H1 (cell line): ENCODE results near the gene ACTL8.

ENCODE experiments used
- ASH2L ChIP-seq: fragments of 200-600, 300-600 bp; sonication (generic); IDR thresholded peaks from one replicate; pipeline ENCODE4 v1.7.1; 2017; ENCODE audit warnings: low read length
- CREB1 ChIP-seq: IDR thresholded peaks from 2 replicates; pipeline ENCODE4 v1.6.1; 2012; ENCODE audit warnings: inconsistent platforms
- EP300 ChIP-seq, 2 experiments: IDR thresholded peaks; 1 replicate in 1 of 2; 2 replicates in 1 of 2; pipeline ENCODE4 v1.6.1; 2011 to 2012; ENCODE audit warnings: low read depth in 2 of 2, low read length in 2 of 2, mild to moderate bottlenecking in 2 of 2, borderline replicate concordance in 1 of 2, inconsistent platforms in 1 of 2, moderate library complexity in 1 of 2
- EZH2 ChIP-seq: fragments of 200-600 bp; sonication (generic); IDR thresholded peaks from 2 replicates; pipeline ENCODE4 v1.7.1; 2012; ENCODE audit warnings: low read depth, mild to moderate bottlenecking, moderate library complexity, low read length, inconsistent platforms; ENCODE audit not compliant: severe bottlenecking
- POLR2AphosphoS5 ChIP-seq: IDR thresholded peaks from 2 replicates; pipeline ENCODE4 v1.6.1; 2011; ENCODE audit warnings: low read depth, low read length
- TCF12 ChIP-seq: IDR thresholded peaks from 2 replicates; pipeline ENCODE4 v1.6.1; 2011; ENCODE audit warnings: low read depth, mild to moderate bottlenecking, low read length
- TF ChIP-seq, protein P1 (sequence below), 3 experiments: IDR thresholded peaks; 1 replicate in 2 of 3; 2 replicates in 1 of 3; pipeline versions ENCODE4 v1.5.1 to v1.6.1; 2011; ENCODE audit warnings: low read length in 3 of 3, mild to moderate bottlenecking in 3 of 3, inconsistent platforms in 2 of 3, low read depth in 1 of 3, moderate library complexity in 1 of 3; ENCODE audit not compliant: insufficient read depth in 1 of 3; ENCODE audit errors: control extremely low read depth in 1 of 3

- TF ChIP-seq CREB1 (no peak), ASH2L (no peak), EP300 (IDR thresholded peaks at IDR 0.05; ENCODE audit: borderline replicate concordance in 1 of 2, low read depth in 2 of 2, low read length in 2 of 2) (no peak), POLR2AphosphoS5 (no peak), EZH2 (no peak), TCF12 (no peak)
- TF ChIP-seq, protein P1, sequence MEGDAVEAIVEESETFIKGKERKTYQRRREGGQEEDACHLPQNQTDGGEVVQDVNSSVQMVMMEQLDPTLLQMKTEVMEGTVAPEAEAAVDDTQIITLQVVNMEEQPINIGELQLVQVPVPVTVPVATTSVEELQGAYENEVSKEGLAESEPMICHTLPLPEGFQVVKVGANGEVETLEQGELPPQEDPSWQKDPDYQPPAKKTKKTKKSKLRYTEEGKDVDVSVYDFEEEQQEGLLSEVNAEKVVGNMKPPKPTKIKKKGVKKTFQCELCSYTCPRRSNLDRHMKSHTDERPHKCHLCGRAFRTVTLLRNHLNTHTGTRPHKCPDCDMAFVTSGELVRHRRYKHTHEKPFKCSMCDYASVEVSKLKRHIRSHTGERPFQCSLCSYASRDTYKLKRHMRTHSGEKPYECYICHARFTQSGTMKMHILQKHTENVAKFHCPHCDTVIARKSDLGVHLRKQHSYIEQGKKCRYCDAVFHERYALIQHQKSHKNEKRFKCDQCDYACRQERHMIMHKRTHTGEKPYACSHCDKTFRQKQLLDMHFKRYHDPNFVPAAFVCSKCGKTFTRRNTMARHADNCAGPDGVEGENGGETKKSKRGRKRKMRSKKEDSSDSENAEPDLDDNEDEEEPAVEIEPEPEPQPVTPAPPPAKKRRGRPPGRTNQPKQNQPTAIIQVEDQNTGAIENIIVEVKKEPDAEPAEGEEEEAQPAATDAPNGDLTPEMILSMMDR (IDR thresholded peaks at IDR 0.05; ENCODE audit: control extremely low read depth in 1 of 3, insufficient read depth in 1 of 3, low read depth in 1 of 3, low read length in 3 of 3), result no peak
Observed at GRCh38 chr1:17765444-17766411, 10.6 kb downstream of the ACTL8 start.
